Measurements from ENCODE around the gene CREB3L1.

DNA sequence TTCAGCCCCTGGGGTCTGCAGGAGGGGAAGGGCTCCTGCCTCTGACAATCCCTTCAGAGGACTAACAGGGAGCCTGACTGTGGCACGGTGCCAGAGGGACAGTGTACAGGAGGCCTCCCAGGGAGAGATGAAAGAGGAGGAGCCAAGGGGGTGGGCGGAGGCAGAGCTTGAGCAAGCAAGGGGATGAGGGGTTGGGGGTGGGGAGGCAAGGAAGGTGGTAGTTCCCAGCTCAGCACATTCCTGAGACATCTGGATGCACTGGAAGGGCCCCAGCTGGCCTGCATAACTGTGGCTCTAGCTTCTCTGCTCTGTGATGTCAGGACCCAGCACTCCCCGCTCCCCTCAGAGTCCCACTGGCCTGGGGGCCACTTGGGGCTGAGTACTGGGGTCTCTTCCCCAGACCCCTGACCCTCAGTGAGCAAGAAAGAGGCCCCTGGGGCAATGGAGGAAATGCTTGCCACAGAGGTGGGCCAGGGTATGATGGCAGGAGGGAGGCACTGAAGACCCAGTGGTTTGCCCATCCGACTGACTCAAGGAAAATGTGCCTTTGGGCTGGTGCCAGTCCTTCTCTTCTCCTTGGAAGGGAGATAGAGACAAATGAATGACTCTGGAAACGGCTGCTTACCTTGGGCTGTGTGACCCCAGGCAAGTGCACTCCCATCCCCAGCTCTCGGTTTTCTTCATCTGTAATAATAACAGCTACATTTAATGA is 13.3 kb downstream of the CREB3L1 start:
- TF ChIP-seq, protein P1, sequence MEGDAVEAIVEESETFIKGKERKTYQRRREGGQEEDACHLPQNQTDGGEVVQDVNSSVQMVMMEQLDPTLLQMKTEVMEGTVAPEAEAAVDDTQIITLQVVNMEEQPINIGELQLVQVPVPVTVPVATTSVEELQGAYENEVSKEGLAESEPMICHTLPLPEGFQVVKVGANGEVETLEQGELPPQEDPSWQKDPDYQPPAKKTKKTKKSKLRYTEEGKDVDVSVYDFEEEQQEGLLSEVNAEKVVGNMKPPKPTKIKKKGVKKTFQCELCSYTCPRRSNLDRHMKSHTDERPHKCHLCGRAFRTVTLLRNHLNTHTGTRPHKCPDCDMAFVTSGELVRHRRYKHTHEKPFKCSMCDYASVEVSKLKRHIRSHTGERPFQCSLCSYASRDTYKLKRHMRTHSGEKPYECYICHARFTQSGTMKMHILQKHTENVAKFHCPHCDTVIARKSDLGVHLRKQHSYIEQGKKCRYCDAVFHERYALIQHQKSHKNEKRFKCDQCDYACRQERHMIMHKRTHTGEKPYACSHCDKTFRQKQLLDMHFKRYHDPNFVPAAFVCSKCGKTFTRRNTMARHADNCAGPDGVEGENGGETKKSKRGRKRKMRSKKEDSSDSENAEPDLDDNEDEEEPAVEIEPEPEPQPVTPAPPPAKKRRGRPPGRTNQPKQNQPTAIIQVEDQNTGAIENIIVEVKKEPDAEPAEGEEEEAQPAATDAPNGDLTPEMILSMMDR (IDR thresholded peaks at IDR 0.05): no peak
- TF ChIP-seq POLR2A (IDR thresholded peaks at IDR 0.05; ENCODE audit: low read depth) (no peak), POLR2AphosphoS5 (IDR thresholded peaks at IDR 0.05) (no peak), EP300 (IDR thresholded peaks at IDR 0.05) (no peak)

Measured in esophagus muscularis mucosa (tissue), 4 donors.